GM23338 (cell line): ENCODE measurements around the gene NDUFA7. TPM values are rescaled to one million over a fixed set of nuclear protein-coding genes. Genes with fewer than 3 reads are reported as not detected.
A peak's percentile ranks its signal among the peaks of the same experiment; 100 is the strongest.

Experiments used
- ATAC-seq: fragments of 200-7000 bp; cut with Tn5 transposase; 3 replicates; pipeline ENCODE4 v1.9.1; 2020
- DNase-seq: peaks from one replicate; pipeline ENCODE4 v3.0.0-alpha.2; 2015; ENCODE audit warnings: low spot score
- H2AFZ ChIP-seq: fragments of 200-600 bp; sonication (generic); 2 replicates; pipeline ENCODE4 v1.8.0; 2016; ENCODE audit warnings: antibody characterized with exemption, mild to moderate bottlenecking, moderate library complexity
- H3F3A ChIP-seq: fragments of 200-600 bp; sonication (generic); replicated peaks from 2 replicates; pipeline ENCODE4 v1.8.0; 2017; ENCODE audit warnings: antibody characterized with exemption, mixed run types, low read depth
- H3K27ac ChIP-seq: fragments of 200-600 bp; sonication (generic); 2 replicates; pipeline ENCODE4 v1.6.1; 2016; ENCODE audit warnings: low read depth
- H3K27me3 ChIP-seq: fragments of 200-600 bp; sonication (generic); 2 replicates; pipeline ENCODE4 v1.8.0; 2016; ENCODE audit warnings: mild to moderate bottlenecking, mixed run types, moderate library complexity; ENCODE audit not compliant: insufficient read depth
- H3K36me3 ChIP-seq: fragments of 200-600 bp; sonication (generic); 2 replicates; pipeline ENCODE4 v1.8.0; 2016; ENCODE audit warnings: mild to moderate bottlenecking; ENCODE audit not compliant: insufficient read depth
- H3K4me1 ChIP-seq: fragments of 200-600 bp; sonication (generic); 2 replicates; pipeline ENCODE4 v1.8.0; 2016; ENCODE audit warnings: mild to moderate bottlenecking, moderate library complexity; ENCODE audit not compliant: insufficient read depth
- H3K4me2 ChIP-seq: fragments of 200-600 bp; sonication (generic); 2 replicates; pipeline ENCODE4 v1.7.1; 2017; ENCODE audit warnings: mixed run types
- H3K4me3 ChIP-seq: fragments of 200-600 bp; sonication (generic); 2 replicates; pipeline ENCODE4 v1.6.1; 2016; ENCODE audit warnings: mixed run types
- H3K79me2 ChIP-seq: fragments of 200-600 bp; sonication (generic); replicated peaks from 2 replicates; pipeline ENCODE4 v1.8.0; 2017; ENCODE audit warnings: mild to moderate bottlenecking; ENCODE audit not compliant: insufficient read depth
- H3K9me2 ChIP-seq: fragments of 200-600 bp; sonication (generic); 2 replicates; pipeline ENCODE4 v1.8.0; 2017; ENCODE audit not compliant: insufficient read depth
- H4K20me1 ChIP-seq: fragments of 200-600 bp; sonication (generic); replicated peaks from 2 replicates; pipeline ENCODE4 v1.8.0; 2017; ENCODE audit warnings: mild to moderate bottlenecking; ENCODE audit not compliant: insufficient read depth
- H3K27ac Mint-ChIP-seq: 2 replicates; pipeline ENCODE4 v1.8.0; 2020; ENCODE audit warnings: inconsistent platforms, mild to moderate bottlenecking, moderate library complexity, mixed read lengths
- H3K27me3 Mint-ChIP-seq: 3 replicates; pipeline ENCODE4 v1.8.0; 2022; ENCODE audit warnings: low read depth, mild to moderate bottlenecking, moderate library complexity, mixed read lengths, inconsistent platforms; ENCODE audit not compliant: insufficient read depth, poor library complexity
- H3K36me3 Mint-ChIP-seq: 3 replicates; pipeline ENCODE4 v1.8.0; 2021; ENCODE audit warnings: low read depth, mild to moderate bottlenecking, inconsistent platforms, moderate library complexity, mixed read lengths
- H3K4me1 Mint-ChIP-seq: 3 replicates; pipeline ENCODE4 v1.8.0; 2020; ENCODE audit warnings: mild to moderate bottlenecking, inconsistent platforms, mixed read lengths
- H3K4me3 Mint-ChIP-seq: 3 replicates; pipeline ENCODE4 v1.8.0; 2021; ENCODE audit warnings: moderate library complexity, mild to moderate bottlenecking, inconsistent platforms, mixed read lengths
- H3K9me3 Mint-ChIP-seq: 3 replicates; pipeline ENCODE4 v1.8.0; 2020; ENCODE audit warnings: moderate library complexity, mild to moderate bottlenecking, inconsistent platforms, mixed read lengths
- CREB1 ChIP-seq: fragments of 250-450 bp; sonication (Bioruptor Pico); IDR thresholded peaks from 2 replicates; pipeline ENCODE4 v1.5.0; 2020; ENCODE audit warnings: low read depth, mild to moderate bottlenecking, moderate library complexity
- ETS1 ChIP-seq: IDR thresholded peaks from 2 replicates; pipeline ENCODE4 v1.6.1; 2016; ENCODE audit warnings: antibody characterized with exemption
- EZH2phosphoT487 ChIP-seq: fragments of 200-600 bp; sonication (generic); IDR thresholded peaks from one replicate; pipeline ENCODE4 v1.8.1; 2018; ENCODE audit warnings: antibody characterized with exemption; ENCODE audit not compliant: unreplicated experiment
- JUNB ChIP-seq: IDR thresholded peaks from one replicate; pipeline ENCODE4 v1.6.1; 2016; ENCODE audit warnings: antibody characterized with exemption; ENCODE audit not compliant: unreplicated experiment
- NANOG ChIP-seq: IDR thresholded peaks from 2 replicates; pipeline ENCODE4 v1.6.1; 2016; ENCODE audit warnings: antibody characterized with exemption, borderline replicate concordance
- POLR2AphosphoS5 ChIP-seq: IDR thresholded peaks from 2 replicates; pipeline ENCODE4 v1.6.1; 2016; ENCODE audit warnings: antibody characterized with exemption, low read depth
- REST ChIP-seq: IDR thresholded peaks from one replicate; pipeline ENCODE4 v1.6.1; 2018; ENCODE audit warnings: antibody characterized with exemption; ENCODE audit not compliant: unreplicated experiment
- STAT1 ChIP-seq: IDR thresholded peaks from one replicate; pipeline ENCODE4 v1.6.1; 2016; ENCODE audit warnings: antibody characterized with exemption; ENCODE audit not compliant: unreplicated experiment
- ZNF114 ChIP-seq: fragments of 250-450 bp; sonication (Bioruptor Pico); IDR thresholded peaks from 2 replicates; pipeline ENCODE4 v1.5.0; 2020; ENCODE audit warnings: mild to moderate bottlenecking, moderate library complexity
- ZNF331 ChIP-seq: fragments of 250-450 bp; sonication (Bioruptor Pico); IDR thresholded peaks from 2 replicates; pipeline ENCODE4 v1.5.0; 2020; ENCODE audit warnings: low read depth, mild to moderate bottlenecking, moderate library complexity
- ZNF462 ChIP-seq: fragments of 250-450 bp; sonication (Bioruptor Pico); IDR thresholded peaks from 2 replicates; pipeline ENCODE4 v1.5.0; 2020; ENCODE audit warnings: mild to moderate bottlenecking, moderate library complexity
- polyA plus RNA-seq: library from polyadenylated mRNA; unstranded; fragments of >200 nt; fragmentation: Nextera tagmentation; extraction: Ambion mirVana; gene quantifications from 2 replicates; pipeline ENCODE4 v1.2.1, GENCODE V29; 2016
- total RNA-seq: library from RNA; depleted of rRNA; stranded (reverse); fragments of >200 nt; shearing (Covaris generic); gene quantifications from 2 replicates; pipeline ENCODE4 v1.2.3, GENCODE V29; 2014

The NDUFA7 gene
- total and polyA plus RNA-seq, 2 experiments from 2014 or later = 35.1 to 344 TPM

- TF ChIP-seq ETS1 (no peak), ZNF114 (CRISPR knock-in tag) (no peak), CREB1 (CRISPR knock-in tag) (no peak)
These were observed 46.3 kb upstream of the NDUFA7 start (continued) for GRCh38 chr19:8367327-8368001.

GRCh38 chr19:8366961-8367326, 45.8 kb upstream of the NDUFA7 start:
- Mint-ChIP-seq H3K36me3 (no peaks in the 10 kb centered on the region), H3K4me3 (0 out of 3 replicates have a peak overlapping the region, but pooled peaks have one; percentile 33), H3K27ac (no peak overlapping the region), H3K4me1 (peaks cover 22% of the 10 kb centered on the region), H3K27me3 (peaks cover 53% of the 10 kb centered on the region), H3K9me3 (peaks cover 2% of the 10 kb centered on the region; the same call in 1 of the 3 replicates)
- peaks cover 48% of the 10 kb centered on the region for H3K27me3 ChIP-seq
- H3K36me3 ChIP-seq = no peaks in the 10 kb centered on the region
- DNase-seq (no peak), ATAC-seq (no peak)
- H3K4me3 ChIP-seq = peak overlapping the region; percentile 47
- H3K27ac ChIP-seq = no peak overlapping the region
- H3K79me2 ChIP-seq = no peaks in the 10 kb centered on the region
- no peaks in the 10 kb centered on the region for H4K20me1 ChIP-seq
- peaks cover 6% of the 10 kb centered on the region; the same call in 1 of the 2 replicates for H3K4me1 ChIP-seq
- peaks cover 9% of the 10 kb centered on the region; the same call in 1 of the 2 replicates for H3F3A ChIP-seq
- peak overlapping the region; percentile 75 for H3K4me2 ChIP-seq
- no peaks in the 10 kb centered on the region for H3K9me2 ChIP-seq
- no peak overlapping the region; the same call in 1 of the 2 replicates for H2AFZ ChIP-seq
- TF ChIP-seq NANOG = no peak
- no peak for TF ChIP-seq POLR2AphosphoS5
- TF ChIP-seq EZH2phosphoT487 = no peak
- TF ChIP-seq ZNF331 (CRISPR knock-in tag) = no peak
- no peak for TF ChIP-seq REST
- TF ChIP-seq STAT1 = no peak
- no peak for TF ChIP-seq JUNB
- no peak for TF ChIP-seq ETS1
- no peak for TF ChIP-seq ZNF114 (CRISPR knock-in tag)
- TF ChIP-seq CREB1 (CRISPR knock-in tag) = no peak
- no peak for TF ChIP-seq ZNF462 (CRISPR knock-in tag)
